ENCODE data around the gene COL21A1.

- TF ChIP-seq CTCF (IDR thresholded peaks at IDR 0.05) (no peak), POLR2A (IDR thresholded peaks at IDR 0.05) (no peak)
These were observed 145.2 kb downstream of the COL21A1 start for GRCh38 chr6:56102216-56102615.
